Measurements from ENCODE around the gene HAT1. TPM values are rescaled to one million over a fixed set of nuclear protein-coding genes. Genes with fewer than 3 reads are reported as not detected.

Gene HAT1
- total and polyA plus RNA-seq, 10 of the 15 experiments (the other 5 are each of a cell fraction or from before 2014, with no cell fraction given), result 60.0 to 225 (median 130) TPM

GRCh38 chr2:171913517-171913916, 8.7 kb upstream of the HAT1 start:
- in situ Hi-C loops (cut with MboI) (no loop called here), intact Hi-C loops (cut with micrococcal nuclease; ENCODE audit: unreplicated experiment) (no loop called here)
- WGBS (ENCODE audit: insufficient coverage, insufficient replicate concordance, low lambda C conversion rate, missing lambda C conversion rate), result 48% methylated on average over 3 of the region's 3 CpGs
- H3K27ac ChIP-seq (ENCODE audit: control insufficient read depth, insufficient read depth), result no peak overlapping the region
- TF ChIP-seq ZBTB40 (IDR thresholded peaks at IDR 0.05; ENCODE audit: borderline replicate concordance) (no peak), SIN3A (IDR thresholded peaks at IDR 0.05; ENCODE audit: low read depth, low read length) (no peak), ZNF24 (IDR thresholded peaks at IDR 0.05) (no peak), RELB (IDR thresholded peaks at IDR 0.05; ENCODE audit: low read depth) (no peak), NRF1 (conservative IDR thresholded peaks at IDR 0.05; ENCODE audit: low read depth, low read length) (no peak), ZNF217 (IDR thresholded peaks at IDR 0.05) (no peak), NR2C1 (IDR thresholded peaks at IDR 0.05) (no peak), KDM1A (IDR thresholded peaks at IDR 0.05; ENCODE audit: borderline replicate concordance) (no peak), PML (IDR thresholded peaks at IDR 0.05; ENCODE audit: low read length) (no peak), ZNF622 (IDR thresholded peaks at IDR 0.05) (no peak), FOXK2 (IDR thresholded peaks at IDR 0.05) (no peak), SRF (IDR thresholded peaks at IDR 0.05; ENCODE audit: low read depth in 2 of 2, low read length in 2 of 2) (no peak)
- ChIA-PET SMC1A (ENCODE audit: uncharacterized antibody, unreplicated experiment) (interaction anchor here (1.2 to 1.6 kb wide), 3 partner anchors 8 to 210 kb away, joined by 3 to 5 read pairs (median 3); no protein-coding TSS in a partner anchor), POLR2A (interaction anchor here (0.7 to 1.1 kb wide), 3 partner anchors 9 to 21 kb away, joined by 3 to 5 read pairs (median 5); partner anchors contain the start of gene HAT1), RAD21 (ENCODE audit: unreplicated experiment) (no interaction called here), CTCF (interaction anchor here (0.7 to 1.7 kb wide), 3 partner anchors 10 to 75 kb away, joined by 3 to 4 read pairs (median 4); no protein-coding TSS in a partner anchor)
- H3K9ac ChIP-seq (ENCODE audit: control insufficient read depth, insufficient read depth, low read length), result no peak overlapping the region
- no peaks in the 10 kb centered on the region for H4K20me1 ChIP-seq (ENCODE audit: control insufficient read depth, insufficient read depth)
- no peaks in the 10 kb centered on the region for H3K4me1 ChIP-seq (ENCODE audit: control insufficient read depth, insufficient read depth, low read length)
- H3K27me3 ChIP-seq (replicated peaks in 1 of 2; ENCODE audit: control insufficient read depth in 2 of 2, insufficient read depth in 2 of 2, low read length in 1 of 2), result no peaks in the 10 kb centered on the region
- ATAC-seq (no peak), DNase-seq (ENCODE audit: low read depth, low spot score) (no peak), FAIRE-seq (no peak)
- no TSS peak for BruUV-seq (replicated peaks)
- H3K4me2 ChIP-seq (ENCODE audit: control insufficient read depth, insufficient read depth), result no peak overlapping the region
- no peaks in the 10 kb centered on the region for H3K36me3 ChIP-seq (ENCODE audit: control insufficient read depth in 2 of 2, insufficient read depth in 2 of 2, low read length in 1 of 2)
- H3K9me3 ChIP-seq (replicated peaks; ENCODE audit: control insufficient read depth, insufficient read depth, low read length), result no peaks in the 10 kb centered on the region
- no peak overlapping the region for H2AFZ ChIP-seq (ENCODE audit: control insufficient read depth, low read depth, low read length)
- no peaks in the 10 kb centered on the region for H3K79me2 ChIP-seq (ENCODE audit: control insufficient read depth, insufficient read depth, low read length)
- H3K4me3 ChIP-seq, result no peak overlapping the region
